Heart left ventricle (tissue), 16 donors: Measurements from ENCODE around the gene MAGI2. TPM values are rescaled to one million over a fixed set of nuclear protein-coding genes. Genes with fewer than 3 reads are reported as not detected.

Source experiments
- ATAC-seq, 4 donors: fragments of 200-7000 bp; cut with Tn5 transposase; one replicate each; pipeline ENCODE4 v1.9.1; 2020 to 2022; ENCODE audit warnings: moderate library complexity in 4 of 4, mild to moderate bottlenecking in 3 of 4, moderate number of reproducible peaks in 1 of 4
- DNase-seq, 5 donors: peaks; one replicate each; pipeline ENCODE4 v3.0.0-alpha.2; 2020
- H3K27ac ChIP-seq, 12 donors: fragments of 200-600 bp; sonication (generic) in 4 of 12; one replicate each; pipeline versions ENCODE4 v1.5.0 to v1.8.0; 2016 to 2022; ENCODE audit warnings: mild to moderate bottlenecking in 2 of 12
- H3K27me3 ChIP-seq, 9 donors: fragments of 200-600 bp; sonication (generic) in 2 of 9; one replicate each; pipeline versions ENCODE4 v1.5.1 to v1.8.0; 2016 to 2022; ENCODE audit warnings: mild to moderate bottlenecking in 3 of 9
- H3K36me3 ChIP-seq, 9 donors: fragments of 200-600 bp; sonication (generic) in 2 of 9; one replicate each; pipeline versions ENCODE4 v1.5.0 to v1.8.0; 2018 to 2022; ENCODE audit warnings: mild to moderate bottlenecking in 2 of 9
- H3K4me1 ChIP-seq, 12 donors: fragments of 200-600 bp; sonication (generic) in 4 of 12; one replicate each; pipeline versions ENCODE4 v1.5.0 to v1.8.0; 2016 to 2022; ENCODE audit warnings: mild to moderate bottlenecking in 3 of 12
- H3K4me3 ChIP-seq, 12 donors: fragments of 200-600 bp; sonication (generic) in 4 of 12; one replicate each; pipeline versions ENCODE4 v1.5.0 to v1.8.0; 2017 to 2022; ENCODE audit warnings: mild to moderate bottlenecking in 9 of 12, moderate library complexity in 4 of 12
- H3K9me3 ChIP-seq, 12 donors: fragments of 200-600 bp; sonication (generic) in 4 of 12; one replicate each; pipeline versions ENCODE4 v1.5.0 to v1.8.0; 2016 to 2022; ENCODE audit warnings: mild to moderate bottlenecking in 1 of 12
- POLR2A ChIP-seq, 2 donors: fragments of 450-650 bp; IDR thresholded peaks; one replicate each; pipeline ENCODE4 v1.6.1; 2017; ENCODE audit warnings: antibody characterized with exemption in 2 of 2, mild to moderate bottlenecking in 2 of 2, moderate library complexity in 2 of 2
- WGBS, 4 donors: extraction: QIAGEN DNeasy Blood & Tissue Kit in 2 of 4; methylation state at CpG; one replicate each; pipeline versions ENCODE4 v1.1.5 to v1.1.7; 2013 to 2018; 5-methylcytosine and 5-hydroxymethylcytosine counted together
- intact Hi-C, 10 donors: fragments of 100-400 bp; cut with DNase I; formaldehyde crosslinking; loops; one replicate each; pipeline versions ENCODE4 v1.11.1 to v1.14.2; 2022
- polyA plus RNA-seq, 2 donors: library from polyadenylated mRNA; stranded (reverse); fragments of 200-250 nt; gene quantifications; one replicate each; pipeline ENCODE4 v1.2.3, GENCODE V29; 2013
- total RNA-seq, 9 donors: library from RNA; depleted of rRNA in 2 of 9; stranded (reverse); fragments of >200 nt in 2 of 9; fragmentation: NEBNext Ultra II Directional in 3 of 9; extraction: Animal tissue kit (Norgen Biotek cat#: 25700) in 3 of 9; gene quantifications; one replicate each; pipeline versions ENCODE4 v1.1.0 to v1.2.4, GENCODE V29; 2016 to 2023
- TF ChIP-seq, protein P1 (sequence below), 12 donors: fragments of 200-600 bp; sonication (generic) in 4 of 12; IDR thresholded peaks; one replicate each; pipeline versions ENCODE4 v1.5.0 to v1.8.0; 2018 to 2022; ENCODE audit warnings: antibody characterized with exemption in 12 of 12, mild to moderate bottlenecking in 5 of 12
- donor health status: ischemic (EF 13 %, LVEDD 7.1; RV severe dilation, severe dysfunction).
- donor health status: healthy with polysubstance abuse.
- donor health status: DM: no; HTN: yes; CAD: no.
- donor health status: DM: no; HTN: no; CAD: no.
- donor health status: ischemic (EF 25% LVEDD 6.9; RV normal size, moderate dysfunction).
- donor health status: ischemic (EF 25% LVEDD 5.7; RV mildly dilated, moderate dysfunction).
- donor health status: healthy.
- donor health status: DM: yes; HTN: yes; CAD: no.
- donor health status: ischemic (EF 35%, LVEDD 5.7; RV mildly dilated, moderate dysfunction).
- donor health status: nonischemic (EF 11% LVEDD 7.7; RV severe dilation, severe dysfunction).
- donor health status: DM: yes; HTN: yes; CAD: no.
- donor health status: PGD.
- donor health status: ischemic (EF 29% LVEDD 5.4; RV normal size, mild dysfunction).
- donor health status: nonischemic (EF 23%, LVEDD 6.1; RV moderate dilation, normal function).

MAGI2 gene
- total and polyA plus RNA-seq, 11 donors, result 1.1 to 6.8 (median 3.8) TPM

DNA sequence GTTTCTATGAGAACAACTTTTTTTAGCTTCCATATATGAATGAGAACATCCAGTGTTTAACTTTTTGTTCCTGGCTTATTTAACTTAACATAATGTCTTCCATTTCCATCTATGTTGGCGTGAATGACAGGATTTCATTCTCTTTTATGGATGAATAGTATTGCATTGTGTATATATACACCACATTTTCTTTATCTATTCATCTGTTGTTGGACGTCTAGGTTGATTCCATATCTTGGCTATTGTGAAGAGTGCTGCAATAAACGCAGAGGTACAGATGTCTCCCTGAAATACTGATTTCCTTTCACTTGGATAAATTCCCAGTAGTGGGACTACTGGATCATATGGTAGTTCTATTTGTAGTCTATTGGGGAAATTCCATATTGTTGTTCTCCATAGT, 44.3 kb upstream of the MAGI2 start:
- Histone ChIP-seq H3K4me1 (no peaks in the 10 kb centered on the region), H3K9me3 (no peaks in the 10 kb centered on the region), H3K27me3 (no peaks in the 10 kb centered on the region), H3K4me3 (no peak overlapping the region), H3K36me3 (no peaks in the 10 kb centered on the region), H3K27ac (no peak overlapping the region)
- TF ChIP-seq, protein P1, sequence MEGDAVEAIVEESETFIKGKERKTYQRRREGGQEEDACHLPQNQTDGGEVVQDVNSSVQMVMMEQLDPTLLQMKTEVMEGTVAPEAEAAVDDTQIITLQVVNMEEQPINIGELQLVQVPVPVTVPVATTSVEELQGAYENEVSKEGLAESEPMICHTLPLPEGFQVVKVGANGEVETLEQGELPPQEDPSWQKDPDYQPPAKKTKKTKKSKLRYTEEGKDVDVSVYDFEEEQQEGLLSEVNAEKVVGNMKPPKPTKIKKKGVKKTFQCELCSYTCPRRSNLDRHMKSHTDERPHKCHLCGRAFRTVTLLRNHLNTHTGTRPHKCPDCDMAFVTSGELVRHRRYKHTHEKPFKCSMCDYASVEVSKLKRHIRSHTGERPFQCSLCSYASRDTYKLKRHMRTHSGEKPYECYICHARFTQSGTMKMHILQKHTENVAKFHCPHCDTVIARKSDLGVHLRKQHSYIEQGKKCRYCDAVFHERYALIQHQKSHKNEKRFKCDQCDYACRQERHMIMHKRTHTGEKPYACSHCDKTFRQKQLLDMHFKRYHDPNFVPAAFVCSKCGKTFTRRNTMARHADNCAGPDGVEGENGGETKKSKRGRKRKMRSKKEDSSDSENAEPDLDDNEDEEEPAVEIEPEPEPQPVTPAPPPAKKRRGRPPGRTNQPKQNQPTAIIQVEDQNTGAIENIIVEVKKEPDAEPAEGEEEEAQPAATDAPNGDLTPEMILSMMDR (IDR thresholded peaks at IDR 0.05), result no peak
- no peak for TF ChIP-seq POLR2A (IDR thresholded peaks at IDR 0.05)
- DNase-seq (no peak), ATAC-seq (no peak)
- 67 to 78% (median 70%) methylated on average over 3 of the region's 3 CpGs for WGBS, 4 donors
- intact Hi-C loops, result no loop called here

DNA sequence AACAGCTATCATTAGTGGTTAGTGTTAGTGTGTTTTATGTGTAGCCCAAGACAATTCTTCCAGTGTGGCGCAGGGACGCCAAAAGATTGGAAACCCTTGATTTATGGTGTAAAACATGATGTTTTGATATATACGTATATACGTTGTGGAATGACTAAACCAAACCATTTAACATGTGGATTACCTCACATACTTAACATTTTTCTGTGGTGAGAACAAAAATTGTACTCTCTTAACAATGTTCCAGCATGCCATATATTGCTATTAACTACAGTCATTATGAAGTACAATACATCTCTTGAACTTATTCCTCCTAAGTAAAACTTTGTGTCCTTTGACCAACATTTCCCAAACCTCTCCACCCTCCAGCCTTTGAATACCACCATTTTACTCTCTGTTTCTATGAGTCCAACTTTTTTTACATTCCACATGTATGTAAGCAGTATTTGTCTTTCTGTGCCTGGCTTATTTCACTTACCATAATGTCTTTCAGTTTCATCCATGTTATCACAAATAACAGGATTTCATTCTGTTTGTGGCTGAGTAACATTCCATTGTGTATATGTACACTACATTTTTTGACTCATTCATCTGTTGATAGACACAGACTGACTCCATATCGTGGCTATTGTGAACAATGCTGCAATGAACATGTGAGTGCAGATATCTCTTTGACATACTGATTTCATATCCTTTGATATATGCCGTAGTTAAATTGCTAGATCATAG, 42.2 kb upstream of the MAGI2 start:
- no peak overlapping the region for H3K4me3 ChIP-seq
- H3K36me3 ChIP-seq, result no peaks in the 10 kb centered on the region
- intact Hi-C loops, result no loop called here
- no peak overlapping the region for H3K27ac ChIP-seq
- DNase-seq, result no peak
- 71 to 76% (median 73%) methylated on average over 6 of the region's 6 CpGs for WGBS, 4 donors
- TF ChIP-seq, protein P1 (IDR thresholded peaks at IDR 0.05), result no peak
- no peak for TF ChIP-seq POLR2A (IDR thresholded peaks at IDR 0.05)
- H3K9me3 ChIP-seq, result no peaks in the 10 kb centered on the region
- no peak for ATAC-seq
- H3K27me3 ChIP-seq, result no peaks in the 10 kb centered on the region
- H3K4me1 ChIP-seq, result no peaks in the 10 kb centered on the region

DNA sequence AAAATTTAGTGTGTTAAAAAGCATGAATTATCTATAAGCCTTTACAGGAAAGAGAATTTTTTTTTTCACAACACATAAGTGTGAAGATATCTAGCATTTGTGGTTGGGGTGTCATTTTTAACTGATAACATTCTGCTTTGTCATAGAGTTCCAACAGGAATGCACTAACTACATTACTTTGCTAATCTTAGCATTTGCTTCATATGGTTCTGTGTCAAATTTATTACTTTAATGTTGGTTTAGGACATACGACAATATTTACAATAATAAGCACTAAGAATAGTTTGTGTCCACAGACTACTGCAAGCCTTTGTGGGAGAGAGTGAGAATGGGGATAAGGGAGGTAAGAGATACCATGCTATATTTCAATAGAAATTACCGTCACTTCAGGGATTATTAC, 40.6 kb upstream of the MAGI2 start:
- 84 to 89% (median 87%) methylated on average over 2 of the region's 2 CpGs for WGBS, 4 donors
- no peak for ATAC-seq

DNA sequence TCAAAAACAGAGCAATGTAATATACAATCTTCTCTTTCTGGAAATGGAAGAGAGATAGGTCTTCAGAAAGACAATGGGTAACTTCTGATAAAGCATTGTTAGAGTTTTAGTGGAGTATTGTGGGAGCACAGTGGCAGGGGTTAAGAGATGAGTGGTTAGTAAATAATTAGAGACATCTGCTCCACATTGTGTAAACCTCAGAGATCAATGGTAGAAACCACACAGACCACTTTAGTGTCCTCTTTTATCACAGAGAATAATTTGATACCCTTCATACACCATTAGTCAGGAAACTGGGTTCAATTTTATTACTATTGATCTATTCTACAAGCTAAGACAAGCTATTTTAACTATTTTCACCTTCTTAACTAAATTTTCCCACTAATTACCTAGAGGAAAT, 35.9 kb upstream of the MAGI2 start:
- Histone ChIP-seq H3K4me1 (no peaks in the 10 kb centered on the region), H3K27me3 (no peaks in the 10 kb centered on the region), H3K9me3 (no peaks in the 10 kb centered on the region), H3K36me3 (no peaks in the 10 kb centered on the region), H3K4me3 (no peak overlapping the region), H3K27ac (no peak overlapping the region)
- no peak for DNase-seq
- TF ChIP-seq POLR2A (IDR thresholded peaks at IDR 0.05), result no peak
- TF ChIP-seq, protein P1 (IDR thresholded peaks at IDR 0.05), result no peak
- no peak for ATAC-seq
- intact Hi-C loops, result no loop called here

More for the DNA sequence above, 40.6 kb upstream of the MAGI2 start:
- no peak for DNase-seq
- Histone ChIP-seq H3K9me3 (no peaks in the 10 kb centered on the region), H3K36me3 (no peaks in the 10 kb centered on the region), H3K4me3 (no peak overlapping the region), H3K4me1 (no peaks in the 10 kb centered on the region), H3K27ac (no peak overlapping the region), H3K27me3 (no peaks in the 10 kb centered on the region)
- TF ChIP-seq, protein P1 (IDR thresholded peaks at IDR 0.05), result no peak
- no peak for TF ChIP-seq POLR2A (IDR thresholded peaks at IDR 0.05)
- intact Hi-C loops, result no loop called here
